Myocyte (in vitro differentiated cells): ENCODE data around the gene SH3TC2. TPM values are rescaled to one million over a fixed set of nuclear protein-coding genes. Genes with fewer than 3 reads are reported as not detected.

ENCODE experiments used
- DNase-seq: peaks from one replicate; pipeline ENCODE4 v3.0.0-alpha.2; 2012; ENCODE audit warnings: low read depth
- total RNA-seq: library from RNA; depleted of rRNA; stranded (reverse); fragments of >200 nt; gene quantifications from 2 replicates; pipeline ENCODE4 v1.2.3, GENCODE V29; 2014

Gene SH3TC2
- total RNA-seq, 1 donor from 2014 or later: 4.3 TPM

GRCh38 chr5:149002761-149003689, 59.8 kb downstream of the SH3TC2 start:
- peak; percentile 87 for DNase-seq

GRCh38 chr5:149002053-149002452, 60.8 kb downstream of the SH3TC2 start:
- DNase-seq: peak; percentile 100

DNA sequence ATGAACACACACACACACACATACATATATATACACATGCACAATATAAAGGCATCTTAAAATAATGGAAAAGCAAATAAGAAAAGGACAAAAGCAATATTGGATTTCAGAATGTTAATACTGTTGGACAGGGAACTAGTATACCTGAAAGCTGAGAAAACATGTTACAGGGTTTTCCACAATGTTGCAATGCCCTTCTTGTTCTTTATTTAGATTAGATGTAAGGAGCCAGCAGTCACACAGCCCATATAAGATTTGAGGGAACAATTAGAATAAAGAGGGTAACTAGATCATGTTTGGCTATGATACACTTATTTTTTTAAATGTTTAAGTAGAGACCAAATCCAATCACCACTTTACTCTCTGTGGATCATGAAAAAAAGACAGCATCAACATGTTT, 61.7 kb downstream of the SH3TC2 start:
- DNase-seq: no peak

GRCh38 chr5:148999741-149000140, 63.1 kb downstream of the SH3TC2 start:
- no peak for DNase-seq

DNA sequence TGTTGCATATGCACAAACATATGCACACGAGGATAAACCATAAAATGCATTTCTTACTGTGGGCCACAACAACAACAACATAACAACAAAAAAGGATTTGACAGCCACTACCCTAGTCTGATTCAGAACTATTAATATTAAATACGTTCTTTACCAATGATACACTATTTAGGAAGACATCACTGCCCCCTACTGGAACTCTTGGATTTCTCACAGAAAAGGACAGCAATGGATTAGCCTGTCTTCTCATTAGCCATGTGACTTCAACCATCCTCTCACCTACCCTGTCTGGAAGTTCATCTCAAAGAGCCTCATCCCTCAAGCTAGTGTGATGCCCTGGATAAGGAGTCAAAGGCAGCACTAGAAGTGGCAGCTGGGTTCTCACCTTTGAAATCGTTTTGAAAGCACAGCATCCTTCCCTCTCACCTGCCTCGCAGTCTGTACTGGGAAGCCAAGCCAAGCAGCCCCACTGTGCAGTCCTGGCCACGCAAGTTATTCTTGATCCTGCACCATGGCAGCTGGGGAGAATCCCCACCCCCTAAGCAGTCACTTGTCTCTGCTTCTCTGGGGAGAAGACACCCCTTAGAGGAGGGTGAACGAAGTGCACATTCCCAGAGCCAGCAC, 64.6 kb downstream of the SH3TC2 start:
- peak; percentile 89 for DNase-seq

GRCh38 chr5:148996270-148996669, 66.6 kb downstream of the SH3TC2 start:
- peak; percentile 46 for DNase-seq

GRCh38 chr5:148995791-148996190, 67.1 kb downstream of the SH3TC2 start:
- DNase-seq: no peak

DNA sequence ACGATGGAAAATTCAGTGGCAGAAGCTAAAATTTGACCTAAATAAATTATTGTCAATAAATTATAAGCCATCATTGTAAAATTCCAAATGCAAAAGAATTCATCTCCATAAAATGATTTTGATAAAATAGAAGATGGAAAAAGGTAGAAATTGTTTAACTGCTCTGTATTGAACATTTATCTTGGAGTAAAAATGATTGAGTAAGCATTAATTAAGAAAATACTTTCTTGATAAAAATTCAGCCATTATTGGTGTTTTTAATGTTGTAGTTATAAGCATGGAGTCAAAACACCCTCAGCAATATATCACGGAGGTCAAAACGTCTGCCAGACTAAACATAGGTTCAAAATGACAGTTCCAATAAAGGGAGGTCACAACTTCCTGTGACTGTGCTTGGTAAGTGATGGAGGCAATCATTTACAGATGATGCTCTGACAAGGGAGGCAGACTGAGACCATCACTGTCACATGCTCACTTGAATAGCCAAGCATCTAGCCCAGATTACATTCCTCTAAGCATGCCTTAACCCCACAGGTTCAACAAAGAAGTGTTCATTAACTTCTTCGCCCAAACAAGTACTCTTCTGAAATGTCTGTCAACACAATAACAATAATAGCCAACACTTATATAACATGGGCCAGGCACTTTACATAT, 69.5 kb downstream of the SH3TC2 start:
- DNase-seq: no peak

DNA sequence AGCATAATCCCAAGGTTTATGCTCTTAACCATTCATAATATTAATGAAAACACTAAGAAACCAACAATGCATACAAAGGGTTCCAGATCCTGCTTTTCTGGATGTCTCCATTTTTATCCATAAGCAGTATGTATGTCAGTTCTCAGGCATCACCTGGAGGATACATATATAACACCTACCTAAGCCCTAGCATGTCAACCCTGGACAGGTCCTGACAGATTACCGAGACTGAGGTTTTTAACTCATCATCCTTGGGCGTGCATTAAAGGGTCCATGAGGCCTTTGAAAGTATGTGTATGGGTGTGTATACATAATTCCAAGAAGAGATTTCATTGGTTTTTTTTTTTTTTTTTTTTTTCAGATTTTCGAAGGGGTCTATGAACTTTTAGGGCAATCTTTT, 70.6 kb downstream of the SH3TC2 start:
- no peak for DNase-seq

DNA sequence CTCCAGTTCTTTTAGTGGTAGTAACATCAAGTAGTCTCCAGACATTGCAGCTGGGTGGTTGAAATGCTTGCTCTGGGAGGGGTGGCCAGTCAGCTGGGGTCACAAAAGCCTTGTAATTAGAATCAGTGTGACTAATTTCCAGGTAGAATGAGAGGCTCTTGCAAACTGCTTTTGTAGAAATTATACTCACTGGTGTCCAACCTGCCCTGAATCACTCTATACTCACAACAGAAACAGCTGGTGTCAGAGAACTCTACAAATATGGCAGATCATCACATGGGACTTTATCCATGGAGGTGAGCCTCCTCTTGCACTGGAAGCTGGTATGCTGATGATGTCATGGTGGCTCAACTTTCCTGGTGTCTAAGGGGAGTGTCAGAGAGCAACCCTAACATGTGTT, 71.3 kb downstream of the SH3TC2 start:
- DNase-seq: peak; percentile 46

DNA sequence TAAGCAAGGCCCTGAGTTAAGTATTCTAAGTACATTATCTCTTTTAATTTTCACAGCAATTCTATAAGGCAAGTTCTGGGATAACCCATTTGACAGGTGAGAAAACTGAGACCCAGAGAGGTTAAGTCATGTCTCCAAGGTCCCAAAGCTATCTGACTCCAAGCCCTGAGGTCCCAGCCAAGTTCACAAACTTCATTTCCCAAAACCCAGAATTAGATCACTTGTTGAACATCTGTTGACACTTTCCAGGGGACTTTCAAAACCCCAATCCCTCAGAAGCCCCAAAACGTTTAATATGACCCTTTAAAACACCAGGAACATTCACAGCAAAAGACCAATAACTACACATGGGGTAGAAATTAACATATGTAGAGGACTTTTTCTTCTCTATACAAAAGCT, 72.0 kb downstream of the SH3TC2 start:
- DNase-seq: no peak

GRCh38 chr5:148989567-148989966, 73.3 kb downstream of the SH3TC2 start:
- no peak for DNase-seq

- peak; percentile 90 for DNase-seq
These were observed 74.5 kb downstream of the SH3TC2 start for GRCh38 chr5:148988328-148988727.

DNA sequence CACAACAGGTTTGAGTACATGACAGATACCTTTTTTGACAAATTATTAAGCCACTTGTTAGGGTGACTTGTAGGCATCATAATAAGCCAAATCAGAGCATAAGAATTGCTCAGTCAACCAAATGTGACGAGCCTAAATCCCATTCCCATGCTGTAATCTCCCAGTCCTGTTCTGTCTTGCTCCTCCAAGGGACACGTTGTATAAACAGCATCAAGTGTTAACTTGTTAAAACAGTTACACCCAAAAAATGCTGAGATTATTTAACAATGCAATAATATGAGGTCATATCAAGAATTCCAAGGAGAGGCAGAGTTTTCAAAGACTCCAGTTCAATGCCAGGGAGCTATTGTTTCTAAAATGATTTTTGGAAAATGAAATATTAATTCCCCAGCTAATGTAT, 76.2 kb downstream of the SH3TC2 start:
- DNase-seq: peak; percentile 26

DNA sequence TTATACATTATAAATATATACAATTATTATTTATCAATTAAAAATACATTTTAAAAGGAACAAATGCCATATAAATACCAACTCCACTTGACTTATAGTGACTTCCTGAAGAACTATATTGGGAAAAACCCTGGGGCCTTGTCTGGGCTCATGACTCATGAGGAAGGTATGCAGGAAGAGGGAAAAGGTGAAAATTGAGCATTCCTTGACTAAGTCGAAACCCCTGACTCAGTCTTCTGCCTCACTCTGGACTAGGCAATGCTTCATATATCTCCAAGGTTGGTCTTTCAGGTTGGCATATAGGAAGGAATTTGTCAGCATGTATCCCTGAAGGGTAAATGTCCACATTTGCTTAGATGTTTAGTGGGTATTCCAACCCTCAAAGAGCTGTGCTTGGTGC, 78.5 kb downstream of the SH3TC2 start:
- no peak for DNase-seq

DNA sequence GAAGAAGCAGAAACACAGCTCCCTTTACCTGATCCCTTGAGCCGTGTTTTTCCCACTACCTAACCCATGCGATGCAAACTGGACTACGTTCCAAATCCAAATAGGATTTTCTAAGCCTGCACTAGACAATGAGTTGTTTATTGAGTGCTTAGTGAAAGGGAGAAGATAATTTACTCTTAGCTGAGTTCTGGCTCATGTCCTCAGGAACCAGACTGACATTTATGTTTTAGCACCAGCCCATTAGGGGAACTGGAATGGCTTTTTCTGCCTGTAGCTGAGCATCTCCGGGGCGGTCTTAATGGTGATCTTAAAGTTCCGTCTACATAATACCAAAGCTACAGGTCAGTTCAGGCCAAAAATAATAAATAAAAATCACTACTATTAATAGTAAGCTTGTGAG, 81.5 kb downstream of the SH3TC2 start:
- no peak for DNase-seq

DNA sequence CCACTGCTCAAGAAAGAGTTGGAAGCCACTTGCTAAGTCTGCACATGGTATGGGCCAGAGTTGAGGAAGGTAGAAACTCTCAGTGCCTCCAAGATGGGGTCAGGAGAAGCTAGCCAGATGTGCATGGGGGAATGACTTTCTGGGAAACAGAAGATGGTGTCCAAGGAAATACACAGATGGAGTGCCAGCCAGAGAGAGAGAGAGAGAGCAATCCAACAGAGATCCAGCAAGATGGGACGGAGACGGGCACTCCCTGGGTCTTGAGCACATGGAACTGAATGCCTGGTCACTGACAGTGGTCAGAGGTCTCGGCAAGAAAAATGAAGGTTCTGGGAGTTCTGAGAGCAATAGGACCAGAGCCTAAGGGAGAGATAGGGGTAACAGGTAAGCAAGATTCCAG, 82.1 kb downstream of the SH3TC2 start:
- no peak for DNase-seq

DNA sequence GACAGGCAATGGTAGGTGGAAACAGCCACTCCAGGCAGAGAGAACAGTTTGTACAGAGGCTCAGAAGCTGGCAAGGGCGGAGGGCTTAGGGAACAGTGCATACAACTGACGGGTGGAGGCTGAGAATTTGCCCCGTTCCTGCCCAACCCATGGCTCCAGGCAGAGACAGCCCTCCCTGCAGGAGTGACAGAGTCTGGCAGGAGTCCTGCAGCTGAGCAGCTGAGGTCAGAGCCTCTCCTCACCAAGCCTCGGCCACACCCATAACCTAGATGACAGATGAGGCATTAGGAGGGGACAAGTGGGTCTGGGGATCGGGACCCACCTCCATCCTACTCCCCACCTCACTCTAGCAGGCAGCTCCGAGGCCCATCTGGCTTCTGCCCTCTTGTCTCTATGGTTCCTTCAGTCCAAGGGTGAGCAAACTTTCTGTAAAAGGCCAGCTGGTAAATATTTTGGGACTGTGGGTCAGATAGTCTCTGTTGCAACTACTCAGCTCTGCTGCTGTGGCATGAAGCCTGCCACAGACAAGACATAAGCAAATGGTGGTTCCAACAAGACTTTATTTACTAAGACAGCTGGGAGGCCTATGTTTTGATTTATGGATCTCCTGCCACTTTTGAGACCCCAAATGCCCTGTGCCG, 83.7 kb downstream of the SH3TC2 start:
- DNase-seq: peak; percentile 97

DNA sequence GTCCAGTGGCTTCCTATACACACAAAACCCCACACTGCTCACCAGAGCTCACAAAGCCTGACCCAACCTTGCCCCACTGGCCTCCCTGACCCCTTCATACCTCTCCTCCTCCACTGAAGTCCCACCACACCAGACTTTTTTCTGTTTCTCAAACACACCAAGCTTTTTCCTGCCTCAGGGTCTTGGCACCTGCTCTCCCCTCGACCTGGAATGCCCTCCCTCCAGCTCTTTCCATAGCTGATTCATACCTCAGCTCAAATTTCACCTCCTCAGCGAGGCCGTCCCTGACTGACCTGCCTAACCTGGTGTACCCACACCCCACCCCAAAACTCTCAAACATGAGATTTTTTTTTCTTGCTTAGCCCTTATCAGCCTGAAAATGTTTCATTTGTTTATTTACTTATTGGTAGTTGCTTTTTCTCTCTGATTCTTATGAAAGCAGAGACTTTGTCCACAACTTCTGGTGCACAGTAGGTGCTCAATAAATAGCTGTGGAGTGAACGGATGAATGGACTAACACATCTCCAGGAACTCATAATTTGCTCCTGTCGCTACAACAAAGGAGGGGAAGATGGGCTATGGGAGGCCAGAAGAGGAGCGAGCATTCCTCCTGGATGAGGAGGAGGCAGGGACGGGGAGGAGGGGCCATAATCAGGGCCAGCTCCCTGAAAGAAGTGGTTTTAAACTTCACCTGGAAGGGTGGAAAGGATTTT, 84.3 kb downstream of the SH3TC2 start:
- DNase-seq: peak; percentile 79

DNA sequence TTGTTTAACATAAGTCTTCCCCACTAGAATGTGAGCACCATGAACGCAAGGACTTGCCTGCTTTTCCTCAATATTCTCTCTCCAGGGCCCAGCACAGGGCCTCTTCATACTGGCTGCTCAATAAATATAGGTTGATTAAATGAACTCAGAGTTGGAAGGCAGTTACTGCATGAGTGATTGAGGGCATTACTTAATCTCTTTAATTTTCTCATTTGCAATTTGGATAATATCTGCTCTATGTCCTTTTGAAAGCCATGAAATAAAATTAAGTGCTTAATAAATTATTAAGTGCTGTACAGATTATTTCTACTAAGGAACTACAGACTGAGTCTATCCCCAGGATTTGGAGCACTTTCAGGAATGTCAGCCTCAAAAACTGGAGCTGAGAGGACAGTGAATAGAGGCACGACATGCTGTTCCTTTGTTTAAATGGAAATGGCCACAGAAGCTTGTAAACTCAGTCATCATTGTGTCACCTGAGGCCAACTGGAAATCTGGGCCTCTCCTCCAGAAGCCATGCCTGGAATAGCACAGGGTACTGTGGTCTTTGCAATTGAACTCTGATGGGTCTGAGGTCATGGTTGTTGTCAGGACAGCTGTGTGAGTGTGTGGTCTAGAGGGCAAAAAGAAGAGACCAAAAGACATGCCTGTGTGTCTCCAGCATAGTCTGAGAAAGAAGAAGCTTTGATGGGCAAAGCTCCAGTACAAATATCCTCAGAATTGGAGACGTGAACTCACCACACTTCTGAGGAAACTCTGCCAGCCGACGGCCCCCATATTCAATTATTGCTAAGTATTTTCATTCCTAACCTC, 86.1 kb downstream of the SH3TC2 start:
- DNase-seq: peak; percentile 99
